Stimulated activated CD8-positive, alpha-beta memory T cell treated with anti-CD3 and anti-CD28 coated beads, Interleukin-4, amount 100 ng/mL, for 24 hours (primary cell): ENCODE results near the gene METTL17.

Experiments
- DNase-seq: peaks from one replicate; pipeline ENCODE4 v3.0.0-alpha.2; 2020; ENCODE audit warnings: low read depth

METTL17 gene

GRCh38 chr14:21043387-21043973 is 53.7 kb downstream of the METTL17 start:
- no peak for DNase-seq

- DNase-seq, result no peak
Observed at GRCh38 chr14:21043974-21044618, 54.3 kb downstream of the METTL17 start.
